Transverse colon (tissue), 4 donors: Measurements from ENCODE around the gene NECTIN2.
"Not testable (repeated sequence)": the region's sequence is repeated elsewhere in the genome, so short reads cannot be mapped to it uniquely, and the experiment has no call there.

ENCODE experiments used
- CTCF ChIP-seq, 5 experiments: fragments of 200-600 bp in 3 of 5; fragments of 450-650 bp in 2 of 5; sonication (generic) in 3 of 5; IDR thresholded peaks; 1 replicate in 2 of 5; 2 replicates in 3 of 5; pipeline ENCODE4 v1.5.1; 2016 to 2017; ENCODE audit warnings: antibody characterized with exemption in 5 of 5, inconsistent platforms in 3 of 5, mild to moderate bottlenecking in 2 of 5, moderate library complexity in 1 of 5
- EP300 ChIP-seq: sonication (generic); formaldehyde crosslinking; IDR thresholded peaks from one replicate; pipeline ENCODE4 v1.6.1; 2017; ENCODE audit warnings: antibody characterized with exemption, low read depth
- POLR2A ChIP-seq: fragments of 450-650 bp; IDR thresholded peaks from one replicate; pipeline ENCODE4 v1.6.1; 2016; ENCODE audit warnings: antibody characterized with exemption, mild to moderate bottlenecking, moderate library complexity
- POLR2AphosphoS5 ChIP-seq, 3 donors: sonication (generic); formaldehyde crosslinking; IDR thresholded peaks; one replicate each; pipeline ENCODE4 v1.6.1; 2016; ENCODE audit warnings: antibody characterized with exemption in 3 of 3

GRCh38 chr19:44926245-44927077 lies 80.4 kb downstream of the NECTIN2 start:
- TF ChIP-seq EP300; CTCF (IDR thresholded peaks at IDR 0.05); POLR2AphosphoS5 (IDR thresholded peaks at IDR 0.05); POLR2A: not testable (repeated sequence)
